ENCODE data around the gene FBN1.

FBN1 gene

GRCh38 chr15:48569591-48570302 lies 75.8 kb downstream of the FBN1 start:
- DNase-seq, result no peak
- Mint-ChIP-seq H3K27ac (no peak overlapping the region), H3K4me1 (ENCODE audit: low read depth) (no peaks in the 10 kb centered on the region), H3K4me3 (no peak overlapping the region), H3K9me3 (no peaks in the 10 kb centered on the region), H3K36me3 (ENCODE audit: low read depth) (no peaks in the 10 kb centered on the region), H3K27me3 (no peaks in the 10 kb centered on the region)

GRCh38 chr15:48566668-48567067 lies 78.8 kb downstream of the FBN1 start:
- Mint-ChIP-seq H3K4me3 (no peak overlapping the region), H3K36me3 (ENCODE audit: low read depth) (no peaks in the 10 kb centered on the region), H3K27ac (no peak overlapping the region), H3K9me3 (no peaks in the 10 kb centered on the region), H3K27me3 (peaks cover 3% of the 10 kb centered on the region), H3K4me1 (ENCODE audit: low read depth) (no peaks in the 10 kb centered on the region)
- no peak for DNase-seq

- no peaks in the 10 kb centered on the region for H3K9me3 Mint-ChIP-seq
- peaks cover 3% of the 10 kb centered on the region for H3K27me3 Mint-ChIP-seq
- no peaks in the 10 kb centered on the region for H3K4me1 Mint-ChIP-seq (ENCODE audit: low read depth)
- H3K4me3 Mint-ChIP-seq, result no peak overlapping the region
- H3K36me3 Mint-ChIP-seq (ENCODE audit: low read depth), result no peaks in the 10 kb centered on the region
- DNase-seq, result no peak
- H3K27ac Mint-ChIP-seq, result no peak overlapping the region
Measured at GRCh38 chr15:48565560-48566482, 79.7 kb downstream of the FBN1 start.

- DNase-seq, result no peak
- H3K27ac Mint-ChIP-seq, result no peak overlapping the region
- H3K36me3 Mint-ChIP-seq (ENCODE audit: low read depth), result no peaks in the 10 kb centered on the region
- H3K4me3 Mint-ChIP-seq, result no peak overlapping the region
- H3K27me3 Mint-ChIP-seq, result peaks cover 8% of the 10 kb centered on the region
- H3K9me3 Mint-ChIP-seq, result no peaks in the 10 kb centered on the region
- no peaks in the 10 kb centered on the region for H3K4me1 Mint-ChIP-seq (ENCODE audit: low read depth)
Measured at GRCh38 chr15:48564690-48565089, 80.8 kb downstream of the FBN1 start.

- H3K27me3 Mint-ChIP-seq, result peaks cover 8% of the 10 kb centered on the region
- H3K4me3 Mint-ChIP-seq, result no peak overlapping the region
- H3K4me1 Mint-ChIP-seq (ENCODE audit: low read depth), result no peaks in the 10 kb centered on the region
- H3K9me3 Mint-ChIP-seq, result no peaks in the 10 kb centered on the region
- no peak overlapping the region for H3K27ac Mint-ChIP-seq
- DNase-seq, result no peak
- no peaks in the 10 kb centered on the region for H3K36me3 Mint-ChIP-seq (ENCODE audit: low read depth)
Measured at GRCh38 chr15:48563934-48564333, 81.6 kb downstream of the FBN1 start.

GRCh38 chr15:48560321-48561051 lies 85.0 kb downstream of the FBN1 start:
- Mint-ChIP-seq H3K9me3 (no peaks in the 10 kb centered on the region), H3K4me3 (no peak overlapping the region), H3K36me3 (ENCODE audit: low read depth) (no peaks in the 10 kb centered on the region), H3K27me3 (peaks cover 8% of the 10 kb centered on the region), H3K27ac (no peak overlapping the region), H3K4me1 (ENCODE audit: low read depth) (no peaks in the 10 kb centered on the region)
- DNase-seq, result no peak

GRCh38 chr15:48559285-48559684 lies 86.2 kb downstream of the FBN1 start:
- H3K27ac Mint-ChIP-seq, result no peak overlapping the region
- no peaks in the 10 kb centered on the region for H3K36me3 Mint-ChIP-seq (ENCODE audit: low read depth)
- no peaks in the 10 kb centered on the region for H3K9me3 Mint-ChIP-seq
- peaks cover 8% of the 10 kb centered on the region for H3K27me3 Mint-ChIP-seq
- H3K4me3 Mint-ChIP-seq, result no peak overlapping the region
- no peak for DNase-seq
- H3K4me1 Mint-ChIP-seq (ENCODE audit: low read depth), result no peaks in the 10 kb centered on the region

GRCh38 chr15:48558226-48558625 lies 87.3 kb downstream of the FBN1 start:
- Mint-ChIP-seq H3K27ac (no peak overlapping the region), H3K9me3 (no peaks in the 10 kb centered on the region), H3K36me3 (ENCODE audit: low read depth) (no peaks in the 10 kb centered on the region), H3K4me3 (no peak overlapping the region), H3K4me1 (ENCODE audit: low read depth) (no peaks in the 10 kb centered on the region), H3K27me3 (peaks cover 8% of the 10 kb centered on the region)
- no peak for DNase-seq

- H3K4me3 Mint-ChIP-seq, result no peak overlapping the region
- no peaks in the 10 kb centered on the region for H3K9me3 Mint-ChIP-seq
- no peak for DNase-seq
- peaks cover 5% of the 10 kb centered on the region for H3K27me3 Mint-ChIP-seq
- H3K4me1 Mint-ChIP-seq (ENCODE audit: low read depth), result no peaks in the 10 kb centered on the region
- H3K36me3 Mint-ChIP-seq (ENCODE audit: low read depth), result no peaks in the 10 kb centered on the region
- H3K27ac Mint-ChIP-seq, result no peak overlapping the region
Measured at GRCh38 chr15:48557335-48557734, 88.2 kb downstream of the FBN1 start.

- Mint-ChIP-seq H3K27ac (no peak overlapping the region), H3K4me1 (ENCODE audit: low read depth) (no peaks in the 10 kb centered on the region), H3K4me3 (no peak overlapping the region), H3K36me3 (ENCODE audit: low read depth) (no peaks in the 10 kb centered on the region), H3K9me3 (no peaks in the 10 kb centered on the region), H3K27me3 (peaks cover 5% of the 10 kb centered on the region)
- DNase-seq, result no peak
Measured at GRCh38 chr15:48556159-48556897, 89.2 kb downstream of the FBN1 start.

GRCh38 chr15:48555241-48555881 lies 90.1 kb downstream of the FBN1 start:
- Mint-ChIP-seq H3K4me1 (ENCODE audit: low read depth) (no peaks in the 10 kb centered on the region), H3K27ac (no peak overlapping the region)

GRCh38 chr15:48554112-48554511 lies 91.4 kb downstream of the FBN1 start:
- no peak for DNase-seq
- Mint-ChIP-seq H3K36me3 (ENCODE audit: low read depth) (no peaks in the 10 kb centered on the region), H3K27ac (no peak overlapping the region), H3K4me3 (no peak overlapping the region), H3K9me3 (no peaks in the 10 kb centered on the region), H3K27me3 (no peaks in the 10 kb centered on the region), H3K4me1 (ENCODE audit: low read depth) (no peaks in the 10 kb centered on the region)

More at GRCh38 chr15:48555241-48555881, 90.1 kb downstream of the FBN1 start:
- Mint-ChIP-seq H3K4me3 (no peak overlapping the region), H3K9me3 (no peaks in the 10 kb centered on the region), H3K27me3 (peaks cover 2% of the 10 kb centered on the region), H3K36me3 (ENCODE audit: low read depth) (no peaks in the 10 kb centered on the region)
- no peak for DNase-seq

GRCh38 chr15:48553559-48553958 lies 92.0 kb downstream of the FBN1 start:
- H3K27ac Mint-ChIP-seq, result no peak overlapping the region
- H3K4me3 Mint-ChIP-seq, result no peak overlapping the region
- H3K27me3 Mint-ChIP-seq, result no peaks in the 10 kb centered on the region
- H3K4me1 Mint-ChIP-seq (ENCODE audit: low read depth), result no peaks in the 10 kb centered on the region
- no peaks in the 10 kb centered on the region for H3K36me3 Mint-ChIP-seq (ENCODE audit: low read depth)
- H3K9me3 Mint-ChIP-seq, result no peaks in the 10 kb centered on the region
- DNase-seq, result no peak
